ENCODE measurements around the gene COG8.

DNA sequence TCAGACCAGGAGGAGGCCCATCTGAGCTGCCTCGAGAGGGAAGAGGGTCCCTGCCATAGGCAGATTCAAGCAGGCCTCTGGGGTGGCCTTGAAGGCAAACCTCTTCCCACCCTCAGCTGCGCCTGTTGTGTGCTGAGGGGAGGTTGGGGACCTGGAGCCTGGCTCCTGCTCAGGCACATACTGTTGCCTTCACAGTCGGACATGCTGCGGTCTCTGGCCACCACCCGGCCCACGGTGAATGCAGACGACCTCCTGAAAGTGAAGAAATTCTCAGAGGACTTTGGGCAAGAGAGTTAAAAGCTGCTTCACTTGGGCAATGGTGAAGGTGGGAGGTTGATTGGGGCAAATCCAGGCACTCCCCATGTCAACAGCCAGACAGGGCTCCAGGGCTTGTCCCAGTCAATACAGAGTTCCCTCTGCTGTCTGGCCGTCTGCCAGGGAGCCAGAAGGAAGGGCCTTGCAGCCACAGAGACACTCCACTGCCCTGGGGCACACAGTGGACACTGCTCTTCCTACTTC lies 15.3 kb downstream of the COG8 start:
- no peak for TF ChIP-seq EZH2 (IDR thresholded peaks at IDR 0.05; ENCODE audit: low read depth)
- TF ChIP-seq, protein P1, sequence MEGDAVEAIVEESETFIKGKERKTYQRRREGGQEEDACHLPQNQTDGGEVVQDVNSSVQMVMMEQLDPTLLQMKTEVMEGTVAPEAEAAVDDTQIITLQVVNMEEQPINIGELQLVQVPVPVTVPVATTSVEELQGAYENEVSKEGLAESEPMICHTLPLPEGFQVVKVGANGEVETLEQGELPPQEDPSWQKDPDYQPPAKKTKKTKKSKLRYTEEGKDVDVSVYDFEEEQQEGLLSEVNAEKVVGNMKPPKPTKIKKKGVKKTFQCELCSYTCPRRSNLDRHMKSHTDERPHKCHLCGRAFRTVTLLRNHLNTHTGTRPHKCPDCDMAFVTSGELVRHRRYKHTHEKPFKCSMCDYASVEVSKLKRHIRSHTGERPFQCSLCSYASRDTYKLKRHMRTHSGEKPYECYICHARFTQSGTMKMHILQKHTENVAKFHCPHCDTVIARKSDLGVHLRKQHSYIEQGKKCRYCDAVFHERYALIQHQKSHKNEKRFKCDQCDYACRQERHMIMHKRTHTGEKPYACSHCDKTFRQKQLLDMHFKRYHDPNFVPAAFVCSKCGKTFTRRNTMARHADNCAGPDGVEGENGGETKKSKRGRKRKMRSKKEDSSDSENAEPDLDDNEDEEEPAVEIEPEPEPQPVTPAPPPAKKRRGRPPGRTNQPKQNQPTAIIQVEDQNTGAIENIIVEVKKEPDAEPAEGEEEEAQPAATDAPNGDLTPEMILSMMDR (conservative IDR thresholded peaks at IDR 0.05), result no peak
